NCI-H2171 (cell line): ENCODE results near the gene MAP1LC3B.
"Not testable (repeated sequence)": the region's sequence is repeated elsewhere in the genome, so short reads cannot be mapped to it uniquely, and the experiment has no call there.

ENCODE experiments used
- DNase-seq: peaks from one replicate; lab custom pipeline; 2025; lab: John Stamatoyannopoulos, UW

The MAP1LC3B gene

DNA sequence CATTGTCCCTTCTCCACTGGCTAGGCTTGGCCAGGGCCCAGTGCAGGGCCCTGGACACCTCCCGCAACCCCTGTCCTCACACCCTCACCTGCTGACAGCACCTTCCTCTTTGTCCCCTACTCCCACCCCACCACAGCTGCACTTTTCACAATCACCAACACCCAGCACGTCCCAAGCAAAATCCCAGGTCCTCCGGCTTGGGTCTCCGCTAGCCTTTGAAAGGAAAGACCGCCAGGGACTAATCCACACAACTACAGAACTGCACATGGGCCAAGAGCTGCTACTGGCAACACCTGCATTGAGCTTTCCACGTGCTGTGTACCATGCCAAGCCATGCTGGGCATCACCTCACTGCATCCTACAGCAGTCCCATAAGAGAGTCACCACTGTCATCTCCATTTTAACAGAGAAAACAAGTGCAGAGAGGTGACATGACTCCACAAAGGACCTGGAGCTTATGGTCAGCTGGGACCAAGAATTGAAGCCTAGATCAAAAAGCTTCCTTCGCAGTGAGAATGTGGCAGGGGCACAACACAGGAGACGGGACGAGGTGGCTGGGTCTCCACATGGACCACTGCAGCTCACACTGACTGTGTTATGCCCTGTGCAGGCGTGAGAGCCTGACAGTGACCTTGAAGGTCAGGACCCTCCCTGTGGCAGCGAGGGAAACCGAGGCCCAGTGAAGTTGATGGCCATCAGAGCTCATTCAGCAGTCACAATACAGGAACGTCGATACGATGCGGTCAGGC is 31.1 kb upstream of the MAP1LC3B start:
- DNase-seq = no peak

DNA sequence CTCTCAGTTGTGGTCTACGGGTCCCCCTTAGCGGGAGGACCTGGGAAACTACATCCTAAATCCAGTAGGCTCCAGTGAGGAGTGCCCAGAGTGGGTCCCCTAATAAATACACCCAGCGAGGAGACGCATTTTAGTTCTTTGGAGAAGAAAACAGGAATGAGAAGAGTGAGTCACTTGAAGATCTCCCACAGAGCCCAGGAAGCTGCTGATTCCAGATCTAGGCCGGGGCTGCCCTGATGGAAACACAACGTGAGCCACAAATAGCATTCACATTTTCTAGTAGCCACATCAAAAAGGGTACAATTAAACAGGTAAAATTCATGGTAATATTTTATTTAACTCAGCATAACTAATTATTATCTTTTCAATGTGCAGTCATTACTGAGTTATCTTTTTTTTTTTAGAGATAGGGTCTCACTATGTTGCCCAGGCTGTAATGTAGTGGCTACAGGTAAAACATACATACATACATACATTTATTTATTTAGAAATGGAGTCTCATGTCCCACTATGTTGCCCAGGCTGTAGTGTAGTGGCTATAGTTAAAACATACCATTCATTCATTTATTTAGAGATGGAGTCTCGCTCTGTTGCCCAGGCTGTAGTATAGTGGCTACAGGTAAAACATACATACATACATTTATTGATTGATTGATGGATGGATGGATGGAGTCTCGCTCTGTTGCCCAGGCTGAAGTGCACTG is 30.1 kb upstream of the MAP1LC3B start:
- no peak for DNase-seq

DNA sequence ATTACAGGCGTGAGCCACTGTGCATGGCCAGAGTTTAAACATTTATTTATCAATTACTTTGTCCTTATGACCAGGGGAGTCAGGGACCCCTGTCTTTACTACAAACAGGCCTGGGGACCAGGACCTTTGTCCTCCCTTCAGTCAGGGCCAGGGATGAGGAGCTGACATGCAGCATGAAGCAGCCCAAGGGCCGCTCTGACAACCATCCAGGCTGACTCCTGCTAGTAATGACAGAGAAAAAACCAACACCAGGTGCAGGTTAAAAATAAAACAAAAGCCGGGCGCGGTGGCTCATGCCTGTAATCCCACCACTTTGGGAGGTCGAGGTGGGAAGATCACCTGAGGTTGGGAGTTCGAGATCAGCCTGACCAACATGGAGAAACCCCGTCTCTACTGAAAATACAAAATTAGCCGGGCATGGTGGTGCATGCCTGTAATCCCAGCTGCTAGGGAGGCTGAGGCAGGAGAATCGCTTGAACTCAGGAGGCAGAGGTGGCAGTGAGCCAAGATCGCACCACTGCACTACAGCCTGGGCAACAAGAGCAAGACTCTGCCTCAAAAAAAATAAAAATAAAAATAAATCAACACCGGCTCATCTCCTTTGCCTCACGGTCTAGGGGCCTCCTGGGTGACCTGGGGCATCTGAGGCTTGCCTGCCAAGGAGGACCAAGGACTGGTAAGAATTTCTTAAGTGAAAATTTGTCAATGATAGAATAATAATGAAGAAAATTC is 29.1 kb upstream of the MAP1LC3B start:
- DNase-seq = not testable (repeated sequence)

DNA sequence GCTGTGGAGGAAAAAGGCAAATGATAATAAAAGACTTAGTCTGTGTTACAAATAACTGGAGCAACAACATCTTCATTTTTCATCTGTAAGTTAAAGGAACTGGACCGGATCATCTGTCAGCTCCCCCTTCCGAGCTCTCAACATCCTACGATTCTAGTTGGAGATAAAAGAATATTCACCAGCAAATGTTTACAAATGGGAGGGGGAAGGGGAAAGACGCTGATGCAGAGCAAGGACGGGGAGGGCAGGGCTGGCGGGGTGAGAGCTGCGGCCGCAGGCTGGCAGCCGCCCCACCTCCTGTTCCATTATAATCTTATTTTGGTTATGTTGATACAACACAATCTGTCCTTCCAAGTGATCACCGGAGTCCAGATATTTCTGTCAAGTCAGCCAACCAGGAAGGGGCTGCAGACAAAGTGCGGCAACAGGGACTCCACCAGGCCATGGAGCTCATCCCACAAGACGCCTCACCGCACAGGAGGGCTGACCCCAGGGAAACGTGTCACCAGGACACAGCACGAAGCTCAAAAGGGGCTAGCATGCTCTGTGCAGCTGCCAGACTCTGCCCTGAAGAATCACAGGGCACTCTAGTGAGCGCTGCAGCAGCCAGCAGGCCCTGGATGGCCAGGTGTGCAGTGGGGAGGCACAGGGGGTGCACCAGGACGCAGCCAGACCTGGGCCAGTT is 28.2 kb upstream of the MAP1LC3B start:
- no peak for DNase-seq

DNA sequence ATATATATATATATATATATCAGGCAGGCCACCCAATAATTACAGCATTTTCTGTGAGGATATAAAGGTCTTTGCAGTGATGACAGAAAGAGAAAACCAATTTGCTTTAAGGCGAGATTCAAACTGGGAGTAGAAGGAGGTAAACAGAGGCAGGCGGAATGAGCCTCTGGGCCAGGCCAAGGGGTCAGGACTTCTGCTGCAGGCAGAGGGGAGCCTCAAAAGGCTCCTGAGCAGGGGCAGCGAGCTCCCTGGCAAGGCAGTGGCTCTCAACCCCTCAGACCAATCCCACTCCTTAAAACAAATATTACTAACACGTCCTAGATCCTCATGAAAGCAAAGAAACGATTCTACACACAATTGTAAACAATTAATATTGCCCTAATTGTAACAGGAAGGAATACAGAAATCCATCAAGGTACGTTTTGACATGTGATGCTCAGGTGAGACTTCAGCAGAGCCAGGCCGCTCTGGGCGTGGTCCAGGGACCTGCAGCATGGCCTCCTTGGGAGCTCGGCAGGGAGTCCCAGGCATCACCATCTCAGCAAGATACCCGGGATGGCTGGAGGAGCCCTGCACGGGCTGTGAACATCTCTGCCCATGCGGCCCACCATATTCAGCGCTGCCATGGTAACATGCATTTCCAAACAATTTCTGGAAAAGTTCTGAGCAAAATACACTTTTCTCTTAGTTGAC is 27.0 kb upstream of the MAP1LC3B start:
- DNase-seq = no peak

DNA sequence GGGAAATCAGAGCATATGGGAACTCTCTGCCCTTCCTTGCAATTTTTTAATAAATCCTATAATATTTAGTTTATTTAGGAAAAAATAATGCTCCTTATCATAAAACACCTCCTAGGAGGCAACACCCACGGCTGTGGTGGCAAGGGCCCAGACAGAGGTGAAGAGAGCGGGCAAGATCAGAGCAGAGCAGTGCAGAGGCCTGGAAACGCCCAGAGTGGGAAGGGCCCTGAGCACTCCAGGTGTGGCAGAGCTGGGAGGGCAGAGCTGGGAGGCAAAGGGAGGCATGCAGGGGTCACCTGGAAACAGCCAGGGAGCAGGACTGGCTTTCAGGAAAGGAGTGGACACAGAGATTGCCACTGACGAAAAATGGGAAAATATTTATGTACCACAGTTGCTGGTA is 25.8 kb upstream of the MAP1LC3B start:
- no peak for DNase-seq

DNA sequence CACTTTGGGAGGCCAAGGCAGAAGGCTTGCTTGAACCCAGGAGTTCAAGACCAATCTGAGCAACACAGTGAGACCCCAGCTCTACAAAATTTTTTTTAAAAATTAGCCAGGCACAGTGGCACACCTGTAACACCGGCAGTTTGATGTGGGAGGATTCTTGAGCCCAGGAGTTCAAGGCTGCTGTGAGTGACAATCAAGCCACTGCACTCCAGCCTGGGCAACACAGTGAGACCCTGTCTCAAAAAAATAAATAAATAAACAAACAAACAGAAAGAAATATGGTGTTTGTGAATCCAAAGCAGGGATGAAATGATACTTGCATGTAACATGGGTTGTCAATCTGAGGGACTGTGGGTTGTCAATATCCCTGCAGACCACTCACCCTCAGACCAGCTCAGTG is 25.2 kb upstream of the MAP1LC3B start:
- no peak for DNase-seq

DNA sequence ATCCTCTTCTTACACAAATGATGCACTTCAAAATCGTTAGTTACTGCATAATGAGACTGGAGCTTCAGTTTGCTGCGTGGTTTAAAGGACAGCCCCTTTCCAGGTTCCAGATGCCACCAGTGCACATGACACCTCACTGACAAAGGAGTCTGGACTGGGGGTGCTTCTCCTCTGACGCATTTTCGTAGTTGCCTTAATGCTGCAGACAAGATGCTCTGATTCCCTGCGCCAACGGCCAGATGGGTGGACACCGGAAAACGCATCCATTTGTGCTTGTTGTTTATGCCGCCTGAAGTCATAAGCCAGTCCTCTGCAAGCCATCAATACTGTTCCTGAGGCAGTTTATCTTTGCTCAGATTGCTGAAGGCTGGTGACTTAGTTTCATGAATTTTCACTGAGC is 24.6 kb upstream of the MAP1LC3B start:
- no peak for DNase-seq

DNA sequence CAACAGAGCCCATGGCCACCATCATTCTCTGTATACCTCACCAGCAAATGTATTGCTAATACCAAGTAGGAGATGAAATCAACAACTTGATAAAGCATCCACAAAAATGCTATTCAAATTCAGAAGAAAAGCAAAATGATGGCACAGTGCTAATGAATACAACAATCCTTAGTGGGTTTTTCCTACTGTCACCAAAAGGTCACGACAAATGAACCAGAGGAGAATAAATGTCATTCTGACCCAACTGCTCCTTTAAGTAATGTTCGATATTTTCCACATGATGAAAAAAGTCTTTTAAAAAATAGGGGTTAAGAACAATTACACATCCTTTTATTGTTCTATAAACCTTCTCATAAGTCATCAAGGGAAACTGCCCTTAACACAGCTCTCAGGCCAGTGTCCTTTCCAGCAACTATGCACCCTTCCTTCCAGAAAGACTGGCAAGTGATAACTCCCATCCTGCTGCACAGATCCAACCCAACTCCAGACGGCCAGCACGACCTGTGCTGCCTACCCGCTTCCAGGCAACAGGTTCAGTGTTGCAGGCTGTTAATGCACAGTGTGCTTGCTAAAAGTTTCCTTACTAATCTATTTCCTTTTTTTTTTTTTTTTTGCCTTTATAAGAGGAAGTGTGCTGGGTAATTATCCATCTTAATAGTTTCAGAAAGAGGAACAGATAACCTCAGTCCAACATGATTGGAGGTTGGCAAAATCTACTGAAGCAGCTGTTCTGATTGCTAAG is 23.9 kb upstream of the MAP1LC3B start:
- no peak for DNase-seq

DNA sequence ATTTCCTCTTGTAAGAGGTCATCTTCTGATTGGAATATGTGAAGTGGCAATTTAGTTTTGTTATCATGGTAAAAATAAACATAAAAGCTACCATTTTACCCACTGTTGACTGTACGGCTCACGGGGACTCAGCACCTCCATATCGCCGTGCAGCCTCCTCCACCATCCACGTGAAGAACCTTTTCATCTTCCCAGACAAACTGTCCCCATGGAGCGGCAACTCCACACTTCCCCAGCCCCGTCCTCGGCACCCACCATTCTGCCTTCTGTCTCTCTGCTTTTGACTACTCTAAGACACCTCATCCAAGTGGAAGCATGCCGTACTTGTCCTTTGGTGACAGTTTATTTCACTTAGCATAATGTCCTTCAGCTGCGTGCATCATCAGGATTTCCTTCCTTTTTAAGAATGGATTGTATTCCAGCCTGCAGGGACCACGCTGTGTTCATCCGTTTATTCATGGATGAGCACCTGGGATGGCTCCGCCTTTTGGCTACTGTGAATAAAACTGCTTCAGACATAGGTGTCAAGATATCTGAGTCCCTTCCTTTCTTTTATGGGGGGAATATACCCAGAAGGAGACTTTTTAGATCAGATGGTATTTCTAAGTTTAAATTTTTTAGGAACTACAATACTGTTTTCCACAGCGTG is 22.9 kb upstream of the MAP1LC3B start:
- DNase-seq = no peak

DNA sequence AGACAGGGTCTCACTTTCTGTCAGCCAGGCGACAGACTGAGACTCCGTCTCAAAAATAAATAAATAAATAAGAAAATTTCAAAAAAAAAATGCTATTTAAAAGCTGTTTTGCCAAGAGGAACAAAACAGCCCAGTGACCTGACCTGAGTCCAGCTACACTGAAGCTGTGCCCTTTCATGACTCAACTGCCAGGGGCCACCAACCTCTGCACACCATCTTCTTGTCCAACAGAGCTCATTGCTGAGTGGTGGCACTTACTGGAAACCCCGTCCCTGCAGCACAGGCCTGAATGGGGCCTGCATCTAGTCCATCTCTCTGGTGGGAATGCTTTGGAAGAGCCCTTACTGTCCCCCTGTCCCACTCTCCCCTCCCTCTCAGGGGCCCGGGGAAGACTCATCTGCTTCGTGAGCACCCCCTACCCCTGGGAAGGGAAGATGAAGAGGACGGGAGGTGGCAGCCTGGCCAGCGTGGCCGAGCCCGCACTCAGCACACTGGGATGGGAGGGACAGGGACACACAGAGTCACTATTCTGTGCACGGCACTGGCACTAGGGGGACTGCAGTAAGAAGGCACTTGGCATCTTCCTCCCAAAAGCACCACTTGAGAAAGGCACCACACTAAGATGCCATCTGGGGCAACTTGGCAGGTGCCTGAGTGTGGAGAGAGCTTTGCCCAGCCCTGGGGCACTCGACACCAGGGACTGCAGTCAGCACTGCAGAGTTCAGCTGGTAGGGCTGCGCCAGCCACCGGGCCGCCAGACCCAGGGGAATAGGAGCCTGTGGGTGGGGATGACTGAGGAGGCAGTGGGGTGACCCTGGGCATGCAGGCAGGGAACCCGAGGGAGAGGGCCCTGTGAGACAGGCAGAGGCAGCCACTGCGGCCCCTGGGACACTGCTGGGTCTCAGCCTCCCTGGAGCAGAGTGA is 22.1 kb upstream of the MAP1LC3B start:
- peak; percentile 54 for DNase-seq

DNA sequence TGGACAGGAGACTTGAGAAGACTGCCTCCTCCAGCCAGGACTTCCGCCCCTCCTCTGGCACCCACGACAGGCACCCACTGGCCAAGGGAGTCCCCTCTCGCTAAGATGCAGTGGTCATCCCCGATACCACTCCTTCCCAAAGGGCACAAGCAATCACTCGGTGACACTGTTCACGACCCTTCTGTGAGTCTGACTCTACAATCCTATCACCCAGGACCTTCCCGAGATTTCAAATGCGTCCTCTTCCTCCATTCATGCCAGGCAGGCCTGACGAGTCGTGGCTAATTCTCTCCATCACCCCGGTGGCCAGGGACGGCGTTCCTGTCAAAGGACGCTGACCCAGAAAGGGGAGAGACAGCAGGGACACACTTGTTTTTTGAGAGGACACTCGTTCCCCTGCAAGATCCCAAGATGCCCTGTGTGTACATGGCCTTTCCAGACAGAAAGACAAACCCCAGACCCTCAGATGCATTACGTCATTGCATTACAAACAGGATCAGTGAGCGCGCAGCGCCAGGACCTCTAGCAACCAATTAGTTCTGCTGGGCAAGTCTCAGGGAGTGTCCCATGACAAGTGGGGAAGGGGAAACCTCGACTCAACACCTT is 20.8 kb upstream of the MAP1LC3B start:
- no peak for DNase-seq

DNA sequence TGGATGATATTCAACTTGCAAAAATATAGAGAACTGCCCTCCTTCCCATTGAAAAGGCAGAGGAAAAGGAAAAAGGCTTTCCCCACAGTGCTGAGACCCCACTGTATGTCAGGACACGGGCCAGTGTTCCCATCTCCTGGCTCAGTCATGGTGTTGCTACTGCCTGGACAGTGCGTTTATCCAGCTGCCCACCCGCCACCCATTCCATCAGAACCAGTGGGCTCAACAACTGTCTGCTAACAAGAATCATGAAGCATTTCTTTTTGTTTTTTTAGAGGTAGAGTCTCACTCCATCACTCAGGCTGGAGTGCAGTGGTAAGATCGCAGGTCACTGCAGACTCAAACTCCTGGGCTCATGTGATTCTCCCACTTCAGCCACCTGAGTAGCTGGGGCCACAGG is 19.8 kb upstream of the MAP1LC3B start:
- DNase-seq = no peak

DNA sequence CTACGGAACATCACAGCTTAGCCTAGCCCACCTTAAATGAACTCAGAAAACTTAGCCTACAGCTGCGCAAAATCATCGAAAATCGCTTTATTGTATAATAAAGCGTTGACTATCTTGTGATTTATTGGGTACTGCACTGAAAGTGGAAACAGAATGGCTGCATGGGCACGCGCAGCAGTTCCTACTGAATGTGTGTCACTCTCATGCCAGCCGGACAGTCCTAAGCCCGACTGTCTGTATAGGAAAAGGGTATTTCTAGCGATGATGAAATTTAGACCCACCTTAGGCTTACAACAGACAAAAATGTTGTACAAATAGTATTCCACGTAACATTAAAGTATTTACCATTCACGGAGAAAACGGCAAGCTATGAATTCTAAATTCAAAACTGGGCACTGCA is 17.8 kb upstream of the MAP1LC3B start:
- no peak for DNase-seq

DNA sequence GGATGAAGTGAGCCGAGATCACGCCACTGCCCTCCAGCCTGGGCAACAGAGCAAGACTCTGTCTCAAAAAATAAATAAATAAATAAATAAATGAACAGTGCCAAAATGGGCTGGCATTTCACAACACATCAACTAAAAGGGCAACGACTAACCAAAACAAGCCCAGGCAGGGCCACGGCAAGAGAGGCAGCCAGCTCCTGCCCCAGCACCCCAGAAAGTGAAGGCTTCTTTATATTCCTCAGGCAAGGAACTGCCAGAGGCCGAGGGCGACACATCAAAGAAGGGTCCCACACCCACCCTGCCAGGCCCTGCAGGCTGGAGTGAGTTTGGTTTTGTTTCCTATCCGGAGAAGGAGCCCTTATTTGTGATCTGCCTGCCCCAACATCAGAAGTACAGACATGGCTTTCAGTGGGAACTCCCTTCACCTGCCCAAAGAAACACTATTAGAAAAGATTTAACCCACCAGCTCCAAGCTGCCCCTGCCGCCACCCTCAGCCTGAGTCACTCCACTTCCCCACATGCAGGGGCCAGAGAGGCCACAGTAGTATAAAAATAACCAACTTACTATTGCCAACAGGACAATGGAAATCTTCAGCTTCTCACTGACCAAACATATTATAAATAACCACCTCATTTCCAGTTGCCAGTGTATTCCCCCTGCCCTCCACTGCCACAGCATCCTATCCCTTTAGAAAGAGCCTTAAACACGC is 16.6 kb upstream of the MAP1LC3B start:
- no peak for DNase-seq

DNA sequence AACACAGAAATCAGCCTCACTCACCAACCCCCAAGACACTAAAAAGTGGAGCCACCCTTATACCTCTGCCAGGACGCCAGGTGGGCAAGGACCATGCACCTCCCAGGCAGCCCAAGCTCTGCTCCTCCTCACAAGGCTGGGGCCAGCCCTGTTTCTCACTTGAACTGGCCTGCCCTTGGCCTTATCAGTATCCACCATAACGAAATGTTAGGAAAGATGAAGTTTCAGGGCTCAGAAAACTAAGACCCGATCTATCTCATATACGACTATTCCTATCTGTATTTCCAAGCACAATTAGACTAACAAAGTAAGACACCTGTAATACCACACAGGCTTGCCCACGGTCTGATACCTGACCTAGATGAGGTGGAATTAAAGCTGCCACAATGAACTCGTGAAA is 15.5 kb upstream of the MAP1LC3B start:
- DNase-seq = no peak

DNA sequence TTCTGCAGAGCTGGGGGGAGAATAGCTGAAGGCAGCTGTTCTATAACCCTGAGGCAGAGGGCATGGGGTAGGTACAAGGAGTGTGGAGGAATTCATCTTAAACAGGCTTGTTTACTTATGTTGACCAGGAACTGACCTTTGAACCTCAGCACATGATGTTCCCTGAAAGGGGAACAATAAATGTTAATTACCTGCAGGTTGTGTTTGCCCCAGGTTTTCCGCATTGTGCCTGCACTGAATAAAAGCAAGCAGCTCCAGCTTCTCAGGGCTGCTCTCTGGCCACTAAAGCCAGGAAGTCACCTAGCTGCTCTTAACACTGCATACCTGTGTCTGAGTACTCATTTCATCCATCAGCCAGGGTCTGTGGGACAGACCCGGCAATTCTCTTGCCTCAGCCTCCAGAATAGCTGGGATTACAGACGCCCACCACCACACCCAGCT is 12.8 kb upstream of the MAP1LC3B start:
- DNase-seq = not testable (repeated sequence)

DNA sequence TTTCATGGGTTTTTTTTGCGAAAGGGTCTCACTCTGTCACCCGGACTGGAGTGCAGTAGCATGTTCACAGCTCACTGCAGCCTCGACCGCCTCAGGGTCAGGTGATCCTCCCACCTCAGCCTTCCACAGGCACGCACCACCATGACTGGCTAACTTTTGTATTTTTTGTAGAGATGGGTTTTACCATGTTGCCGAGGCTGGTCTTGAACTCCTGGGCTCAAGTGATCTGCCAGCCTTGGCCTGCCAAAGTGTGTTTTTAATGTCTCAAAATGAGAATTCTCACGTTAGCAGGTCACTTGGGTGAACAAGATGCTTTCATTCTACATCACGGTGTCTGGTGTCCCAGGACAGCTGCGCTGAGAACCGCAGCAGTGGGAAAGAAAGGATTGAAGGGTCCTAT is 11.7 kb upstream of the MAP1LC3B start:
- no peak for DNase-seq
